GM12878 (cell line): Measurements from ENCODE around the gene EMILIN3. TPM values are rescaled to one million over a fixed set of nuclear protein-coding genes. Genes with fewer than 3 reads are reported as not detected.

Source experiments
- CBX3 ChIP-seq: fragments of 200-600 bp; sonication (generic); IDR thresholded peaks from 2 replicates; pipeline ENCODE4 v1.6.1; 2016; ENCODE audit warnings: low read depth, borderline replicate concordance
- CHD4 ChIP-seq: fragments of 200-600 bp; sonication (generic); IDR thresholded peaks from 2 replicates; pipeline ENCODE4 v1.6.1; 2016; ENCODE audit warnings: mild to moderate bottlenecking
- HDAC2 ChIP-seq: fragments of 200-600 bp; sonication (generic); IDR thresholded peaks from 2 replicates; pipeline ENCODE4 v1.6.1; 2017
- NFYB ChIP-seq: IDR thresholded peaks from 2 replicates; pipeline ENCODE4 v1.6.1; 2011; ENCODE audit warnings: low read depth, mild to moderate bottlenecking, low read length, improper control_type of control experiment, moderate library complexity; ENCODE audit not compliant: insufficient read depth
- PAX8 ChIP-seq: fragments of 450-650 bp; IDR thresholded peaks from 2 replicates; pipeline ENCODE4 v1.6.1; 2017; ENCODE audit warnings: mild to moderate bottlenecking, moderate library complexity
- POU2F2 ChIP-seq: IDR thresholded peaks from 3 replicates; pipeline ENCODE4 v1.6.1; 2011; ENCODE audit warnings: low read depth, mild to moderate bottlenecking, low read length, borderline replicate concordance
- ZBTB40 ChIP-seq: fragments of 450-650 bp; IDR thresholded peaks from 2 replicates; pipeline ENCODE4 v1.6.1; 2016; ENCODE audit warnings: mild to moderate bottlenecking, moderate library complexity, borderline replicate concordance
- ZNF207 ChIP-seq: fragments of 450-650 bp; IDR thresholded peaks from 2 replicates; pipeline ENCODE4 v1.6.1; 2014; ENCODE audit warnings: antibody characterized with exemption, mild to moderate bottlenecking, borderline replicate concordance
- ZNF217 ChIP-seq: fragments of 450-650 bp; IDR thresholded peaks from 2 replicates; pipeline ENCODE4 v1.6.1; 2017; ENCODE audit warnings: antibody characterized with exemption, mild to moderate bottlenecking
- ZNF687 ChIP-seq: fragments of 450-650 bp; IDR thresholded peaks from 2 replicates; pipeline ENCODE4 v1.6.1; 2017; ENCODE audit warnings: mild to moderate bottlenecking, moderate library complexity
- polyA plus RNA-seq, 11 experiments: library from polyadenylated mRNA; depleted of rRNA in 4 of 11; unstranded in 6 of 11; stranded (reverse) in 5 of 11; fragments of >200 nt; fragmentation: Nextera tagmentation in 4 of 11; fragmentation: Illumina TruSeq in 1 of 11; extraction: Ambion mirVana in 4 of 11; extraction: Trizol in 1 of 11; gene quantifications; 1 replicate in 1 of 11; 2 replicates in 10 of 11; pipeline versions ENCODE4 v1.2.1 to v1.2.3, GENCODE V29; 2011 to 2016; ENCODE audit warnings: inconsistent platforms in 2 of 11, missing spikeins in 2 of 11, low read depth in 1 of 11
- total RNA-seq, 4 experiments: library from RNA; depleted of rRNA in 3 of 4; stranded (reverse); fragments of >200 nt in 3 of 4; fragmentation: Illumina TruSeq in 1 of 4; extraction: Trizol in 1 of 4; gene quantifications; 2 replicates each; pipeline versions ENCODE4 v1.2.1 to v1.2.3, GENCODE V29; 2013 to 2021
- TF ChIP-seq, protein P1 (sequence below): IDR thresholded peaks from 2 replicates; pipeline ENCODE4 v1.6.1; 2012; ENCODE audit warnings: low read depth, low read length, improper control_type of control experiment
- TF ChIP-seq, protein P2 (sequence below): fragments of 450-650 bp; IDR thresholded peaks from 2 replicates; pipeline ENCODE4 v1.6.1; 2017; ENCODE audit warnings: mild to moderate bottlenecking, moderate library complexity

EMILIN3 gene
- total and polyA plus RNA-seq, 10 of the 15 experiments (the other 5 are each of a cell fraction or from before 2014, with no cell fraction given): not detected

- TF ChIP-seq ZNF687 (no peak), CBX3 (no peak), ZNF207 (no peak), CHD4 (no peak), HDAC2 (no peak), ZNF217 (no peak), PAX8 (no peak), ZBTB40 (no peak), POU2F2 (no peak), NFYB (no peak)
- TF ChIP-seq, protein P1, sequence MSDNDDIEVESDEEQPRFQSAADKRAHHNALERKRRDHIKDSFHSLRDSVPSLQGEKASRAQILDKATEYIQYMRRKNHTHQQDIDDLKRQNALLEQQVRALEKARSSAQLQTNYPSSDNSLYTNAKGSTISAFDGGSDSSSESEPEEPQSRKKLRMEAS: no peak
- TF ChIP-seq, protein P2, sequence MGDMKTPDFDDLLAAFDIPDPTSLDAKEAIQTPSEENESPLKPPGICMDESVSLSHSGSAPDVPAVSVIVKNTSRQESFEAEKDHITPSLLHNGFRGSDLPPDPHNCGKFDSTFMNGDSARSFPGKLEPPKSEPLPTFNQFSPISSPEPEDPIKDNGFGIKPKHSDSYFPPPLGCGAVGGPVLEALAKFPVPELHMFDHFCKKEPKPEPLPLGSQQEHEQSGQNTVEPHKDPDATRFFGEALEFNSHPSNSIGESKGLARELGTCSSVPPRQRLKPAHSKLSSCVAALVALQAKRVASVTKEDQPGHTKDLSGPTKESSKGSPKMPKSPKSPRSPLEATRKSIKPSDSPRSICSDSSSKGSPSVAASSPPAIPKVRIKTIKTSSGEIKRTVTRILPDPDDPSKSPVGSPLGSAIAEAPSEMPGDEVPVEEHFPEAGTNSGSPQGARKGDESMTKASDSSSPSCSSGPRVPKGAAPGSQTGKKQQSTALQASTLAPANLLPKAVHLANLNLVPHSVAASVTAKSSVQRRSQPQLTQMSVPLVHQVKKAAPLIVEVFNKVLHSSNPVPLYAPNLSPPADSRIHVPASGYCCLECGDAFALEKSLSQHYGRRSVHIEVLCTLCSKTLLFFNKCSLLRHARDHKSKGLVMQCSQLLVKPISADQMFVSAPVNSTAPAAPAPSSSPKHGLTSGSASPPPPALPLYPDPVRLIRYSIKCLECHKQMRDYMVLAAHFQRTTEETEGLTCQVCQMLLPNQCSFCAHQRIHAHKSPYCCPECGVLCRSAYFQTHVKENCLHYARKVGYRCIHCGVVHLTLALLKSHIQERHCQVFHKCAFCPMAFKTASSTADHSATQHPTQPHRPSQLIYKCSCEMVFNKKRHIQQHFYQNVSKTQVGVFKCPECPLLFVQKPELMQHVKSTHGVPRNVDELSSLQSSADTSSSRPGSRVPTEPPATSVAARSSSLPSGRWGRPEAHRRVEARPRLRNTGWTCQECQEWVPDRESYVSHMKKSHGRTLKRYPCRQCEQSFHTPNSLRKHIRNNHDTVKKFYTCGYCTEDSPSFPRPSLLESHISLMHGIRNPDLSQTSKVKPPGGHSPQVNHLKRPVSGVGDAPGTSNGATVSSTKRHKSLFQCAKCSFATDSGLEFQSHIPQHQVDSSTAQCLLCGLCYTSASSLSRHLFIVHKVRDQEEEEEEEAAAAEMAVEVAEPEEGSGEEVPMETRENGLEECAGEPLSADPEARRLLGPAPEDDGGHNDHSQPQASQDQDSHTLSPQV: no peak
Observed at GRCh38 chr20:41348430-41349172, 18.0 kb downstream of the EMILIN3 start (continued).
